ENCODE results near the gene ZGPAT. TPM values are rescaled to one million over a fixed set of nuclear protein-coding genes. Genes with fewer than 3 reads are reported as not detected.
A peak's percentile ranks its signal among the peaks of the same experiment; 100 is the strongest.

The ZGPAT gene
- total RNA-seq, 4 donors from 2014 or later: 29.1 to 346 (median 76.5) TPM

DNA sequence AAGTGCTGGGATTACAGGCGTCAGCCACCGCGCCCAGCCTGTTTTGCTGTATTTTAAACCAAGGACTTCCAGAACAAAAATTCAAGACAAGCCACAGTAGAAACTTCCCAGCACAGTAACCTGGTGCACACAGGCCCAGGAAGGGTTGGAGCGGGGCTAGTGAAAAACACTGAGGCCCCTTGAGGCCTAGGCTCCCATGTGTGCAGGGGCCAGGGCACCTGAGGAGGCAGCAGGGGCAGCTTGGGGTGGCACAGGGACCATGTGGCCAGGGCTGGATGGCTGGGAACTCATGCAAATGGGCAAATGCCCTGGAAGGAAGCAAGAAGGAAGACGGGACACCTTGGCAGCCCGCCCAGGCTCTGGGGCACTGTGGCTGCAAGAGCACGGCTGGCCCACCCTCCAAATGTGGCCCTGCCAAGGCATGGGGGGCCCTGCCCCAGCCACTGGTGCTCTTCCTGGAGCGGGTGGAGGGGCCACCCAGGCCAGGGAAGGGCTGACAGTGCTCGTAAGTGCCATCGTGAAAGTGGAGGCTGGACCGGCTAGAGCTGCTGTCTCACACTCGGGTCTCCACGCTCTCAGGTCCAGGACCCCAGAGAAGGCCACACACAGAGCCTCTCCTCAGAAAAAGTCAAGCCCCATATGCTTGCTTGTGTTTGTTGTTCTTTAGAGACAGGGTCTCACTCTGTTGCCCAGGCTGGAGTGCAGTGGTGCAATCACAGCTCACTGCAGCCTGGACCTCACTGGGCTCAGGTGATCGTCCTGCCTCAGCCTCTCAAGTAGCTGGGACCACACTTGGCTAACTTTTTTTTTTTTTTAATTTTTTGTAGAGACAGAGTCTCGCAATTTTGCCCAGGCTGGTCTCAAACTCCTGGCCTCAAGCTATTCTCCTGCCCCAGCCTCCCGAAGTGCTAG, 42.0 kb downstream of the ZGPAT start:
- H3K9me3 ChIP-seq: no peaks in the 10 kb centered on the region
- no peak for TF ChIP-seq POLR2AphosphoS5 (IDR thresholded peaks at IDR 0.05)
- TF ChIP-seq EP300 (IDR thresholded peaks at IDR 0.05; ENCODE audit: low read depth): no peak
- TF ChIP-seq, protein P1, sequence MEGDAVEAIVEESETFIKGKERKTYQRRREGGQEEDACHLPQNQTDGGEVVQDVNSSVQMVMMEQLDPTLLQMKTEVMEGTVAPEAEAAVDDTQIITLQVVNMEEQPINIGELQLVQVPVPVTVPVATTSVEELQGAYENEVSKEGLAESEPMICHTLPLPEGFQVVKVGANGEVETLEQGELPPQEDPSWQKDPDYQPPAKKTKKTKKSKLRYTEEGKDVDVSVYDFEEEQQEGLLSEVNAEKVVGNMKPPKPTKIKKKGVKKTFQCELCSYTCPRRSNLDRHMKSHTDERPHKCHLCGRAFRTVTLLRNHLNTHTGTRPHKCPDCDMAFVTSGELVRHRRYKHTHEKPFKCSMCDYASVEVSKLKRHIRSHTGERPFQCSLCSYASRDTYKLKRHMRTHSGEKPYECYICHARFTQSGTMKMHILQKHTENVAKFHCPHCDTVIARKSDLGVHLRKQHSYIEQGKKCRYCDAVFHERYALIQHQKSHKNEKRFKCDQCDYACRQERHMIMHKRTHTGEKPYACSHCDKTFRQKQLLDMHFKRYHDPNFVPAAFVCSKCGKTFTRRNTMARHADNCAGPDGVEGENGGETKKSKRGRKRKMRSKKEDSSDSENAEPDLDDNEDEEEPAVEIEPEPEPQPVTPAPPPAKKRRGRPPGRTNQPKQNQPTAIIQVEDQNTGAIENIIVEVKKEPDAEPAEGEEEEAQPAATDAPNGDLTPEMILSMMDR (IDR thresholded peaks at IDR 0.05): no peak
- no peak for TF ChIP-seq POLR2A (IDR thresholded peaks at IDR 0.05)
- intact Hi-C loops (cut with DNase I; ENCODE audit: low total_unique reads) (no loop called here), in situ Hi-C loops (cut with MboI; ENCODE audit: low pct_ligation_motif_present in 1 of 4, low pct_unique_long_range_greater_than_20kb in 1 of 4, low sequenced_read_pairs in 3 of 4) (no loop called here)
- no peaks in the 10 kb centered on the region for H3K36me3 ChIP-seq
- 81 to 93% methylated on average over 3 to 16 of the region's 16 CpGs for WGBS, 2 donors (ENCODE audit: low coverage in 1 of 2)
- H3K27ac ChIP-seq: no peak overlapping the region
- H3K4me3 ChIP-seq: no peak overlapping the region
- no peak for DNase-seq
- H3K4me1 ChIP-seq: no peaks in the 10 kb centered on the region
- no peaks in the 10 kb centered on the region for H3K27me3 ChIP-seq

GRCh38 chr20:63750807-63751470, 43.1 kb downstream of the ZGPAT start:
- Histone ChIP-seq H3K27ac (peak overlapping the region in 1 of 4 donors; percentile 33), H3K4me1 (no peaks in the 10 kb centered on the region)
- intact Hi-C loops (cut with DNase I; ENCODE audit: low total_unique reads): no loop called here

GRCh38 chr20:63751471-63752271, 43.8 kb downstream of the ZGPAT start:
- intact Hi-C loops (cut with DNase I; ENCODE audit: low total_unique reads): no loop called here
- Histone ChIP-seq H3K4me1 (no peaks in the 10 kb centered on the region), H3K27me3 (no peaks in the 10 kb centered on the region), H3K4me3 (no peak overlapping the region), H3K27ac (peak overlapping the region in 1 of 4 donors; percentile 33), H3K36me3 (no peaks in the 10 kb centered on the region), H3K9me3 (no peaks in the 10 kb centered on the region)
- TF ChIP-seq EP300 (IDR thresholded peaks at IDR 0.05; ENCODE audit: low read depth): no peak
- TF ChIP-seq POLR2A (IDR thresholded peaks at IDR 0.05): no peak
- no peak for TF ChIP-seq POLR2AphosphoS5 (IDR thresholded peaks at IDR 0.05)
- TF ChIP-seq, protein P1 (IDR thresholded peaks at IDR 0.05): no peak
- in situ Hi-C loops (cut with MboI; ENCODE audit: low pct_ligation_motif_present in 1 of 4, low pct_unique_long_range_greater_than_20kb in 1 of 4, low sequenced_read_pairs in 3 of 4): no loop called here
- WGBS, 2 donors (ENCODE audit: low coverage in 1 of 2): 88% methylated on average over 23 of the region's 45 CpGs; no CpG with 5 or more reads in 1 of the 2 donors
- DNase-seq: no peak

More at GRCh38 chr20:63750807-63751470, 43.1 kb downstream of the ZGPAT start:
- WGBS, 2 donors (ENCODE audit: low coverage in 1 of 2): 39 to 65% methylated on average over 9 to 26 of the region's 26 CpGs
- TF ChIP-seq POLR2AphosphoS5 (IDR thresholded peaks at IDR 0.05): no peak
- TF ChIP-seq, protein P1 (IDR thresholded peaks at IDR 0.05): no peak
- no peak for TF ChIP-seq POLR2A (IDR thresholded peaks at IDR 0.05)
- no peak for TF ChIP-seq EP300 (IDR thresholded peaks at IDR 0.05; ENCODE audit: low read depth)
- H3K9me3 ChIP-seq: no peaks in the 10 kb centered on the region
- H3K4me3 ChIP-seq: no peak overlapping the region
- no peaks in the 10 kb centered on the region for H3K36me3 ChIP-seq
- no peaks in the 10 kb centered on the region for H3K27me3 ChIP-seq
- in situ Hi-C loops (cut with MboI; ENCODE audit: low pct_ligation_motif_present in 1 of 4, low pct_unique_long_range_greater_than_20kb in 1 of 4, low sequenced_read_pairs in 3 of 4): no loop called here
- DNase-seq: no peak

Measured in transverse colon (tissue), 4 donors.